Measurements from ENCODE around the gene LHX3.

Gene LHX3

DNA sequence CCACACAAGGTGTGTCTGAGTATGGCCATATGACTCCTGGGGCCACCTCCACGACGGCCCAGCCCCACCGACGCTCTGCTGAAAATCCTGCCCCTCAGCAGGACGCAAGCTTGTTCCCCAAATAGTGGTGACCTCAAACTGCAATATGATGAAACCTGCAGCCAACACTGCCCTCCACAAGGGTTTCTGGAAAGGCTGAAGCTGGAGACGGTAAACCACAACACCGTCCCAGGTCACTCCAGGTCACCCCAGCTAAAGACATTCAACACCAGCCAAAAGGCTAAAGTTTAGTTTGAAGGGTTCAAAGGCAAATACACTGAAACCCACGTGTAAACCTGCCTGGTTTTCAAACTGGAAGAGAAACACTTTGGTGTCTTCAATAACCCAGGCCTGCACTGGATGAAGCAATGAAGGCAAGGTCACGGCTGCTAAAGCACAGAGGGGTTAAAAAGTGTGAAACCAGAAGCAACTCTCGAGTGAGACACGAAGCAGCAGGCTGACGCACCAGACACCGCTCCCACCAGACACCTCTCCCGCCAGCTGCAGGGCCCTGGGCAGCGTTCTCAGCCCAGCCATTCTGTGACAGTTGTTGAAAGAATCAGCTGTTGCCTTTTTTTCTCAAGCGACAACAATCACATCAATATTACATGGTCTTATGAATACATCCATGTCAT, 1.8 kb upstream of the LHX3 start:
- no peak for DNase-seq

DNA sequence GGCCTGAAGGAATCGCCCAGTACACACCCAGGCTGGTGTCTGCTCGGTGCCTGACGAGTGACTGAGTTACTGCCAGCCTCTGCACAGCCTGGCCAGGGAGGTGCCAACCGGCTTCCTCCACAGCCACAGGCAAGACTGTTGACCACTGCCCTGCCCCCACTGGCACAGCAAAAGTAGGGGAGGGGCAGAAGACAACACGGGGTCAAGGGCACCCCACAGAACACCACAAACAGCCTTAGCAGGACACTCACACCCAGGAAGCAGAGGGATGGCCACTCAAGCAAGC, 722 bp upstream of the LHX3 start:
- DNase-seq, result no peak

DNA sequence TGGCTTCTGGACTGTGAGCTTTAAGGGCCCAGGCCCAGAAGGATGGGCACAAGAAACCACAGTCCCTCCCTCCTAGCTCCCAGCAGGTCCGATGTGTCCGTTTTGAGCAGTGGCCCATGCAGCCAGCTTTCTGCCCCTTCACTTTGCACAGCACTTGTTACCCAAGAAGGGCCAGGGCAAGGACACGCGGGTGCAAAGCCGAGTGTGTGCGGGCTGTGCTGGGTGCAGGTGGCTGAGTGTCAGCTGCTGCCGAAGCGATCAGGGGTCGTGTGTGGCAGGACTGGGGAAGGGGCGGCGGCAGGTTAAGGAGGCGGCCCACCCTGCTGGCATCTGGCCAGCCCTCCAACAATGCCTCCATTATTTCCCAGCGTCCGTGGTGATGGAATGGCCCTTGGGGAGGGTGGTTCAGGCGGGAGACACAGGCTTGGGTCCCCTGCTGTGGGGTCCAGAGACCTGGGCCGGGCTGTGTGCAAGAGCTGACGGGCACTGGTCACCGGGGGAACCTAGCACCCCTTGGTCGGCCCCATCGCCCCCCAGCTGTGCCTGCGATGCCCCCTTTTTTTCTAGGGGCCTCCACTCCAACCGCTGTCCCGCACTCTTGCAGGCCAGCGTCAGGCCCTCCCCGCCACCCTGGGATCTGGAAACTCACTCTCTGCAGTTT, 653 bp downstream of the LHX3 start:
- DNase-seq, result no peak

DNA sequence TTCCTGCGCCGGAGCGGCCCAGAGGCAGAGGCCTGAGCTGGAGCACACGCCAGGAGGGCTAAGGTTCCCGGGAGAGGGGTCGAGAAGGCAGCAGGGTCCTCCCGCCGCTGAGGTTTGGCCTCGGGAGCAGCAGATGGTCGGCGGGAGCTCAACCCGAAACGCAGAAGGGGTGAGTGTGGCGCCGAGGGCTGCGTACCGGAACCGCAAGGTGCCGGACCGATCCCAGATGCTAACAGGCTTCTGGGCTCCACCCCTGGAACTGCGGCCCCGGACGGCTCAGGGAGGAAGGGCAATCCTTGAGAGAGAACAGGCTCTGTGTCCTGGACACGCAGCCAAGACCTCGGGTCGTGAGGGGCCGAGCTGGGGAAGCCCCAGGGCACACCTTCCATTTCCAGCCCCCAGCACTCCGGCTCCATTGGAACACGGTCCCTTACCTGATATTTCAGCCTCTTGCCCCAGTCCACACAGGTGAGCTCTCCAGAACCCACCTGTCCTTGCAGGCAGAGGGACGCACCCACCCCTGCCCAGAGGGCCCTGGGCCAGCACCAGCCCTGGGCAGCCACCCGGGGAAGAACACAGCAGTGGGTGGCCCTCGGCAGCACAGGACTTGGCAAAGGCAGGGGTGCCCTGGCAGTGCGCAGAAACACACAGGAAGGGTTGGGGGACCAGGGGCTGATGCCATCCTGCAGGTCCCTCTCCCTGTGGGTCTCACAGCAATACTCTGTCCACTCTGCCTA, 1.4 kb downstream of the LHX3 start:
- no peak for DNase-seq

DNA sequence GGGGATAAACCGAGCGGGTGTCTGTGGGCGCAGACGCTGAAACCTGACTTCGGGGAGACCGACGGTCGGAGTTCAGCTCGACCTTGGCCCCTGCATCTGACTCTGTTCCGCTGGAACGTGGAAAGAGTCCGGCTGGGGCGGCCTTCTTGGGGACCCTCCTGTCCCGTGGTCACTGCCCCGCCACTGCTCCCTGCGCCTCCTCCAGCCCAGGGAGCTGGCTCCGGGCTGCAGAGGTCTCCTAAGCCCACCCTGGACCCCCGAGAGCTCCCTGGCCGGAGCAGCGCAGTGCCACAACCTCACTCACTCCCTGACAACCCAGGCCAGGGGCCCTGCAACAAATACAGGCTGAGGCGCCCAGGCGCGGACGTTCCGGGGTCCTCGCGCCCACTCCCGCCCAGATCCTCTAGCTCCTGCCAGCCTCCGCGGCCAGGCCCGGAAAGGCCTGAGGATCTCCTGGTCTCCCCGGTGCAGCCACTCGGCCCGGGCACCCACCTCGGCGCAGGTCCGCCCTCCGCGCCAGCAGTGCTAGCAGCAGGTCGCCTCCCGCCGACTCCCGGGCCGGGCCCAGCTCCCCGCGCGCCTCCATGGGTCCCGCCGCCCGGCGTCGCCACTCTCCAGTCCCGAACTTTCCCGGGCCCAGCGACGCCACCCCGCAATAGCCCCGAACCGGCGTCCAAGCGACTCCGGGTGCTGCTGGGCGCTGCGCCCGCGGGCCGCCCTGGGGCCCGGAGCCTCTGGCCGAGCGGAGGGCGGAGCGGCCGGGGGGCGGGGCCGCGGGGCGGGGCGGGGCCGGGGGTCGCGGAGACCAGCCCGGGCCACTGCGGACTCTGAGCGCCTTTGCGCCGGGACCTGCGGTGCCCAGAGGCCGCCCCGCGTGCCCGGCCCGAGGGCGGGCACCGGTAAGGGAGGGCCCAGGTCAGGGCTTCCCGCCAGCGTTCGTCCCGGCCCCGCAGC, 2.2 kb downstream of the LHX3 start:
- DNase-seq, result no peak

DNA sequence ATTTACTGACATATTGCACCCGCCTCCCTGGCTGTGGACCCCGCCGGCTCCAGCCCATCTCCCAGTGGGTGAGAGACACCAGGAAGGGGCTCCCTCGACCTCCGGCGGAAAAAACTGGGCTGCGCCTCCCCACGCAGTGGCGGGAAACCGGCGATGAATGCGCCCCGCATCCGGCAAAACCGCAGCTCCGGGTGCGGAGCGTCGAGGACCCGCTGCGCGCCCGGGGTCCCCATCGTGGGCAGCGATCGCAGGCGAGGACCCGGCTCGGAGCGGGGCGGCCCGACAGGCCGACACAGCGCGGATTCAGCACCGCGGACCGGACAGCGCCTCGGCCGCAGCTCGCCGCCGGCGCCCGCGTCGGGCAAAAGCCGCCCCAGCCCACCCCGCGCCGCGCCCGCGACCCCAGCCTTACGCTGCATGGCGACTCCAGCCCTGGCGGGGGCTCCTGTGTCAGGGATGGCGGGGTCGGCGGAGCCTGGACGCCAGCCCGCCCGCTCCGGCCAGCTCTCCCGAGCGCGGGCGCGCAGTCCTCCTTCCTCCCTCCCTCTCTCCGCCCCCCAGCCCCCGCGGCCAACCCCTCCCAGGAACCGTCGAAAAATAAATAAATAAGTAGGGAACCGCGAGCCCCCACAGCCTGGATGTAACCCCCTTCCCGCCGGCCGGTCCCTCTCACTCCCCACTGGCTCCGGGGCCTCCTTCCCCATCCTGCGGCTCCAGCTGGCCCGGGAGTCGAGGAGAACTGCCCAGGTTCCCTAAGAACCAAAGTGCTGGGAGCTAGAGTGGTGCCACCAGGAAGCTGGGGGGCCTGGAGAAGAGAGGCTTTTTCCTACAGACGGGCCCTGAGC, 3.1 kb downstream of the LHX3 start:
- no peak for DNase-seq

DNA sequence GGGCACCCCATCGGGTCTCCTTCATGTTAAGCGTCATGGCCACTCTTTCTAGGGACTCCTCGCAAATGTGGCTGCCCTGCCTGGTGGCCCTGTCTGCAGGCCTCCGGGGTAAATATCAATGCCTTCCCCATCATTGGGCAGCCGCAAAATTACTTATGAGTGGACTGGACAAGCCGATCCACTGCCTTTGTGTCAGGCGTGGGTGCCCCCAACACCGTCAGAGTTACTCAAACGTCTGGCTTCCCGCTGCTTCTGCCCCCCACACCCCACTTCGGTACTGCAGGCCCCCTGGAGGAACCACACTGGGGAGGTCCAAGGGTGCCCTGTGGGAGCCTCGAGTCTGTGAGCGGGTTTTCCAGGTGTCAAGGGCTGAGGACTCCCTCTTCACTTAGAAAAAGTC, 3.8 kb downstream of the LHX3 start:
- no peak for DNase-seq

DNA sequence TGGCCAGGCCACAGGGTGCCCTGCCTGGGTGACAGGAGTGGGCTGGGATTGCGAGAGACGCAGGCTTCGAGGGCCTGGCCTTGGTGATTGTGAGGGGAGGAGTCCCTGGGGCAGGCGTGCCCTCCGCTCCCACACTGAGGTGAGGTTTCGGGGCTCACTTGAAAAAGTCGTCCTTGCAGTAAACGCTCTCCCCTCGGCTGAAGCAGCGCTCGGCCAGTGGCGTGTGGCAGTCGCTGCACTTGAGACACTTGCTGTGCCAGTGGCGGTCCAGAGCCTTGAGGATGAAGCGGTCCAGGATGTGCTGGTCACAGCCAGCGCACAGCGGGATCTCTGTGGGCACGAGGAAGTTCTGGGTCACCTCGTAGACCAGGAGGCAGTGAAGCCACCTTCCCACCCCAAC, 4.5 kb downstream of the LHX3 start:
- DNase-seq, result no peak

DNA sequence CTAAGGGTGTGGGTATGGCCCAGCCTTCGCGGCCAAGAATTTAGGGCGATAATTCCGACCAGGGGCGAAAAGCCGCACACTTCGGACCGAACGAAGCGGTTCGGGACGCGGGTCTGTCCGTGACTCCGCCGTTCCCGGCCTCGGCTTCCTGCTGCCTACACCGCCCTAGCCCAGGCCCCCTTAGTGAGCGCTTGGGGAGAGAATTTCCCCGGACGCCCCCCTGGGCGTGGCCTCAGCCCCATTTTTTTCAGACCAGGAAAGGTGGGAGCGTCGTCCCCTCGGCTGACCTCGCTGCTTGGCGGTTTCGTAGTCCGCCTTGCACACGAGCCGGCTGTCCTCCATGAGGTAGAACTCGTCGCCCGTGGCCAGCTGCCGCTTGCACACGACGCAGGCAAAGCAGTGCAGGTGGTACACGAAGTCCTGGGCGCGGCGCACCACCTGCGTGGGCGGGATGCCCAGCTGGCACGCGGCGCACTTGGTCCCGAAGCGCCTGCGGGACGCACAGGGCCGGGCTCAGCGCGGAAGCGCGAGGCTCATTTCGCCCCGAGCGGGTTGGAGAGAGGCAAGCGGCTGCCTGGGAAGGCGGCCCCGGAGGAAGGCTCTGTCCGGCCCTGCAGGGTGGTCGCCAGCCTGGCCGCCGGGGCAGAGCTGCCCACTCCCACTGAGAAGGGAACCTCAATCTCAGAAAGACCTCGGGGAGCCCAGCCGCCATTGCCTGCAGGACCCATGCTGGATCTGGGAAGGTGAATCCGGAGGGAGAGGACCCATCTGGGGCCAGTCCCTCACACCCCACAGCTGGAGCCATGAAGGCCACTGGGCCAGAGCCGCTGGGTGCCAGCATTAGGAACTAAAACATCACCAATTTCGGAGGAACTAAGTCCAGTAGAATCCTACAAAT, 5.3 kb downstream of the LHX3 start:
- no peak for DNase-seq

DNA sequence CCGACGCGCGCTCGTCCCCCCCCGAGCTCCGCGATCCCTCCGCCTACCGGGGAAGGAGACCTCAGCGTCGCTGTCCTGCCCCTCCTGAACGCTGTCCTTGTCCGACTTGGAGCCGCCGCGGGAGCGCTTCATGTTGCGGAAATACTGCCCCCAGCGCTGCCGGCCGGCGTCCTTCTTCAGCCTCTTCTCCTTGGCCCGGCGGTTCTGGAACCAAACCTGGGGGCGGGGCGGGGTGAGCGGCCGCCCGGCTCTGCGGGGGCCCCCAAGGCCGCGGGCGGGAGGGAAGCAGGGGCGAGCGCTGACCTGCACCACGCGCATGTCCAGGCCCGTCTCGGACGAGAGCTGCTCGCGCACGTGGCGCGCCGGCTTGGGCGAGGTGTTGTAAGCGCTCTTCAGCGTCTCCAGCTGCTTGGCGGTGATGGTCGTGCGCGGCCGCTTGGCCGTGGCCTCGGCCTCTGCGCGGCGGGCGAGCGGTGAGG, 6.3 kb downstream of the LHX3 start:
- no peak for DNase-seq

DNA sequence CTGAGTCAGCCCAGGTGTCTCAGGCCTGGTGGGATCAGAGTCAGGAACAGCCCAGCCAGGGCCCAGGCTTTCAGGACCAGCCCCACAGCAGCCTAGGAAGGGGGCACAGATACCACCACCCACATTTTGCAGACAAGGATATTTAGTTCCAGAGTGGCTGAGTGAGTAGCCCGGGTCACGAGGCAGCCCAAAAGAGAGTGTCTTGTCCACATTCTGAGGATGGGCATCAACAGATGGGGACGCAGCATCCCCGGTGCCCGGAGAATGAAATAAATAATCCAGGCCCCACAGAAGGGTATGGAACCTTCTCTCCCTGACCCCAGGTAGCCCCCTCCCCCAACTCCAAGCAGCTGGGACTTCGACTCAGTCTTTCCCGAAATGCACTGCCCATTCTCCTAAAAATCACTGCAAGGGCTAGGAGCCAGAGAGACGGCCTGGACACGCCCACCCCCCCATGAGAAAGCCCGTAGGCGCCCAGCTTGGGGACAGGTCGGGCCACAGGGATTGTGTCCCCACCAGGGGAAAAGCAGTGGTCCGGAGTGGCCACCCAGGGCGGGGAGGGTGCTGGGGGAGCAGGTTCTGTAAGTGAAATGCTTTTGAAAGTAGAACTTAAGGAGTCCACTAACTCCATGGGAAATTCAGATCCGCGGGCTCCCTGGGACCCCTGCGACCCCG, 6.9 kb downstream of the LHX3 start:
- DNase-seq, result no peak

DNA sequence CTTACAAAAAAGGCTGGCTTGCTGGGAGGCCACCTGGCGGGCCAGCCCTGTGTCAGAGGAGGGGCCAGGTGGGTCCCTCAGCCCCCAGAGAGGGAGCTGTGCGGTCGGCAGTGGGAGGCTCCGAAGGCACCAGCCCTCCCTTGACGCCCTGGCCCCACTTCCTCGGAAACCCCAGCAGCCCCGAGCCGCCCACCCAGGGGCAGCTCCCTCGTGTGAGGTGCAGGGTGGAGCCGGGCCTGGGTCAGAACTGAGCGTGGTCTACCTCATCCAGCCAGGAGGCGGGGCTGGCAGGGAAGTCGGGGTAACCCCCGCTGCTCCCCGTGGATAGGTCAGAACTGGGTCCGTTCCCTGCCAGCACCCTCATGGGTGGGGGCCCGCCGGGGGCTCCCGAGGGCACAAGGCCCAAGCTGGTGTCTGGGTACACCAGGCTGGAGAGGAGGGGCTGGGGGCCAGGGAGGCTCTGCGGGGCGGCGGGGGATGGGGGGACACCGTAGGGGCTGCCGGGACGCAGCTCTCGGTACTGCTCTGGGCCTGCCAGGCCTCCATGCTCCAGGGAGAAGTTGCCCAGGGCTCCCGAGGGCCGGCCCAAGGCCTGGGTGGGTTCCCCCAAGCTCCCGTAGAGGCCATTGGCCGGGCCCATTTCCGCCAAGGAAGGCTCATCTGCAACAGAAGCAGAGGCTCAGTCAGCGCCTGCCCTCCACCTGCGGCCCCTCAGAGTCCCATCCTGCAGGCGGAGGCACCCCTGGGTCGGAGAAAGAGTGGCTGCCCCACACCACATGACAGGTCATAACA, 7.6 kb downstream of the LHX3 start:
- no peak for DNase-seq

DNA sequence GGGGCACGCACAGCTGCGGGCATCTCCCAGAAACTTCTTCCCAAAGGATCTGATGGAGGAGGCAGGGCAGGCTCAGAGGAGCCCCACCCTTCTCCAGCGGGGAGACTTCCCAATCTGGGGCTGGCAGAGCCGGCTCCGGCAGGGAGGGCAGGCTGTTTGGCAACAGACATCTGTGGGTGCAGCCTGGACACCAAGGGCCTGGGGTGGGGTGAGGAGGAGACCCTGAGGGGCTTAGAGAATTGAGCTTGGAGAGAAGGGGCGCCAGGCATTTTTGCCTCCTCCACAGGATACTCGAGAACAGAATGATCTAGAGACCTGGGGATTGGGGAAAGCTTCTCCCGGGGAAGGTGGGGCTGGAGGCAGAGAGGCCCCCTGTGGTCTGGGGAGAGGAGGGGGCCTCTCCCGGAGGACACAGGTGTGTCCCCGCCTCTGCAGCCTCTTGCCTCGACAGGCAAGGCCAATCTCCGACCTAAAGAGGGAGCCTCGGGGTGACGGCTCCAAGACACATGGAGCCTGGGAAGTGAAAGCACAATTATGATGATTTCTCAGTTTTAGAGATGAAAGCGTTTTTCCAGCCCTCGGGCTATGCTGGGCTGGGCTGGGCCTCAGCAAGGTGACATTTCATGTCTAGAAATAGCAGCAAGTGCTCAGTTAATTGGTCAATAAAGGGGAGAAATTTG, 8.4 kb downstream of the LHX3 start:
- no peak for DNase-seq

DNA sequence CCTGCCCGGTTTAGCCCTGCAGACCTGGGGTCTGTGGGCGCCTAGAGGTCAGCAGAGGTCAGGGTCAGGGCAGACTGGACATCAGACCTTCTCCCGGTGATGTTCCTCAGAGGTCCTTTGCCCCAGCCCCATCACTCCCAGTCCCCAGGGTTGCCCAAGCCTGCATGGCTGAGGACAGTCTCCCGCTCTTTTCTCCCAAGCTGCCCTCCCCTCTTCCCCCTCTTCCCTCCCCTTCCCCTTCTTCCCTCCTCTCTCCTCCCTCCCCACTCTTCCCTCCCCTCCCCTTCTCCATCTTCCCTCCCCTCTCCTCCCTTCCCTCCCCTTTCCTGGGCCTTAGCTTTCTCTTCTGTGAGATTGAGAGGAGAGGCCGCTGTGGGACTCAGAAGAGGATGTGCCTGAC, 10.4 kb downstream of the LHX3 start:
- DNase-seq, result no peak

DNA sequence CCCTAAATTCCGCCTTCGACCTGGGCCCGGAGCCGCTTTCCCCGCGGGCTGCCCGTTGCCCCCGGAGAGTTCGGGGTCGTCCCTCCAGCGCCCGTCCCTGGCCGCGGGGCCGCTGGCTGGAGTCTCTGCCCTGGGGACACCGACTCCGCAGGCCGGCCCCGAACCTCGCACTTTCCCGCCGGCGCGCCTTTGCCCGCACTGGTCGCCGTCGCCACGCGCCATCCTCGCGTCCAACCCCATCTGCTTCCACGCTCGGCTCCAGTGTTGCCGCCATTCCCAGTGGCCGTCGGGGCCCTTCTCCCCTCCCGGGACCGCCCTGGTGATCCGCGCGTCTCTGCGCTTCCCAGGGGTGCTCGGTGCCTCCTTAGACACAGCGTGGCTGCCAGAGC, 11.0 kb downstream of the LHX3 start:
- DNase-seq, result no peak

DNA sequence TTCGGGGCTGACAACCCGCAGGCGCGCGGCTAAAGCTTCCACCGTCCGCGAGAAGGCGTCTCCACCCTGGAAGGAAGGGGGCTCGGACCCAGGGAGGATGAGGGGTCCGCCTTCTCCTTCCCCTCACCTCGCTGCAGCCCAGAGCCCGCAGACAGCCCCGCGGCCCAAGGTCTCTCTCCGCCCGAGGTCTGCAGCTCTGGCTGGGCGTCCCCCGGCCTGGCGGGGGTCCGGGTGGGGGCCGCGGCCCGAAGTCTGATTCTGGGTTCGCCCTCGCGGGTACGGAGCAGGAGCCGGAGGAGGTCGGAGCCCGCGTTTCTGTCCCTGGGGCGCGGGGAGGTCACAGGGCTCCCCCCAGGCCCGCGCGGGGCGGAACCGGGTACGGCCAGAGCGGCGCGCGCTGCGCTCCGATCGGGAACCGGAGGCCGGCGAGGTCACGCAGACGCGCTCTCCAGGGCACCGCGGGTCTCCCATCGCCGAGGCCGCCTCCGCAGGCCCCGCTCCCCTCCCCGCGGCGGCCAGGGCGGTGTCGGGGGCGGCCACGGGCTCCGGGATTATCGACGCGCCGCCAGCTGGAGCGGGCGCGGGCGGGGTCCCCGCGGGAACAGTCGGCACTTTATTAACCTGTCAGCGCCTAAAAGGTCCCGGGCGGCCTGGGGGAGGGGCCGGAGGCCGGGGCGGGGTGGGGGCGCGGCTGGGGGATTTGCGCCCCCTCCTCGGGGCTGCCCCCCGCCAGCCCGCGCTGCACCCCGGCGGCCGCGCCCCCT, 11.6 kb downstream of the LHX3 start:
- no peak for DNase-seq

DNA sequence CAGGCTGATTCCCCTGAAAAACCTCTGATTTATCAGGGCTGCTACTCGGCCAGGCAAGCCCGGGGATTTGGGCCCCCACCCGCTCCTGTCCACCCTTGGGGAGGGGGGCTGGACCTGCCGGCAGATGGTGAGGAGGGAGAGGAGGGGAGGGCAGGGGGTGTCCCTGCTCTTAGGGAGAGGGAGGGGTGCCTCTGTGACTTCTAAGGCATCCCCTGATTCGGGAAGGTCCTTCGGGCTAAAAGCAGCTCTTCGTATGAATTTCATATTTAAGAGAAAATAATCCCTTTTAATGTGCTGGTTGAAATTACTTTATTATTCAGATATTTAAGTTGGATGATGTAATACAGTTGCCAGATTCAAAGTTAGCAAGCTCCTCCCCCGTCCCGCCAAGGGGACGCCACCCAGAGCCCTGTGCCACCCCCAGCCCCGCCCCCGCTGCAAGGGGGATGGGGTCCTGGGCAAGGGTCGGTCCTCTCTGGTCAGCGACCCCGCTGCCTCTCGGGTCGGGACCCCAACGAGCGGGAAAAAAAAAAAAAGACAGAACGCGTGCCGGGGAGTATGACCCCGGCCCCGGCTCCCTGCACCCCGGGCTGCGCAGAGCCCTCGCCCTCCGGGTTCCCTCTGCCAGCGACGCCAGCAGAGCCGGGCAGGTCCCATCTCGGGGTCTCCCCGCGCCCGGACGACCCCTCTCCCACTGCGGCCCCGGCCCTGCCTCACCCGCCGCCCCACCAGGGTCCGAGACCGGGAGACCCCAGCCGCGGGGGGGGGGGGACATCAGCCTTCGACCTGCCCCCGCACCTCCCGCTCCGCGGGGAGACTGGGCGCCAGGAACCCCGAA, 12.4 kb downstream of the LHX3 start:
- DNase-seq, result no peak

DNA sequence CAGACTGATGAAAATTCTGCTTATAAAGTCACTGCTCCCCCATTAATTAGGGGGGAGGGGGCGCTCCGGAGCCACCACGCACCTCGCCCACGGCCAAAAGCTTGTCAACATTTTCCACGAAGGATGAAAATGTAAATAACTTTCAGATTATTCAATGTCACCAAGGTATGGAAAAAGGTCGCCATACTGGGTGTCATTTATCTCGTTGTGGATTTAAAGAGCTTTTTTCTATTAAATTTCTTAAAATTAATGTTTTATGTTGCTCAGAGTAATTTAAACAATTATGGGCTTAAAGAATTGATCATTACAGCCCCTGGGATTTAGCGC, 13.0 kb downstream of the LHX3 start:
- no peak for DNase-seq

Data from stimulated activated CD4-positive, alpha-beta T cell treated with anti-CD3 and anti-CD28 coated beads, Interleukin-2, amount 100 ng/mL, for 24 hours (primary cell).